Spleen (tissue), 7 donors: ENCODE results near the gene NABP1.

ENCODE experiments used
- POLR2A ChIP-seq, 3 donors: fragments of 450-650 bp; IDR thresholded peaks; one replicate each; pipeline ENCODE4 v1.5.1; 2017; ENCODE audit warnings: antibody characterized with exemption in 3 of 3, mild to moderate bottlenecking in 1 of 3
- TF ChIP-seq, protein P1 (sequence below), 11 experiments: fragments of 200-600 bp in 7 of 11; fragments of 450-650 bp in 4 of 11; sonication (generic) in 4 of 11; IDR thresholded peaks in 8 of 11; conservative IDR thresholded peaks in 3 of 11; 1 replicate in 7 of 11; 2 replicates in 4 of 11; pipeline versions ENCODE4 v1.4.0 to v1.8.0; 2016 to 2021; ENCODE audit warnings: antibody characterized with exemption in 11 of 11, inconsistent platforms in 4 of 11, mild to moderate bottlenecking in 1 of 11
- donor health status: DM: no; HTN: no; CAD: no; lungs with moderate emphysema.
- donor health status: DM: no; HTN: no; CAD: no.
- donor health status: DM: no; HTN: no; CAD: no.

DNA sequence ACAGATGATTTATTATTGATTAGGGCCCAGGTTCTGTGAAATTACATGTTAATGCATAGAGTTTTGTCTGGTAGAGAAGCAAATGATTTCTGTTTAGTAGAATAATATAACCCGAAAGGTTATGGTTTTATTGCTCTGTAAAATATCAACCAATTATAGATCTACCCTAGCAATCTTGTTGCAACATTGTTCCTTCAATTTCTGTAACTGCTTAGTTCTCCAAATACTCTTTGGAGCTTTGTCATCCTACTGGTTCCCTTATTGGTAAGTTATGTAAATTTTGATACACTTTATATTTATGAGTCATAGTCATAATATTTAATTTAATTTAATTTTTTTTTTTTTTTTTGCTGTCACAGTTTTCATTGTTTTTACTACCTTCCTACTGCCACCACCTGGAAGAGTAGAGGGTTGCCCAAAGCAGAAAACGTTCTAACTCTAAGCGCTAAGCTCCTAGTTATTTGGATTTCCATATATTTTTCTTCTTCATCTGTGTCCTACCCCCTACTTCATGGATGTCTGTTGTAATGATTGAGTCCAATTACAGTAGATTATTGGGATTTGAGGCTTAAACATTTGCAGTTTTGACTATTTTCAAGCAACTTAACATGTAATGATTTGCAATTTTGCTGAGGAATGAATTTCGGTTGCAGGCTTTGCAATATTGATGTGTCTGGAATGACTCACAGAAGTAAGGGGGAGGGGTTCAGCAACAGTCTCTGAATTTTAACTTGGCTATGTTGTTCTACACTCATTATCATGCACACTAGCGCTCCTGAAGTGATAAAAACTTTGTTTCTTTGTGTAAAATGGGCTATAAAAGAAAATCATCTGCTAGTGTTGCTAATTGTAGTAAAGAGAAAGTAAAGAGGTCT is 51.1 kb downstream of the NABP1 start:
- no peak for TF ChIP-seq POLR2A (IDR thresholded peaks at IDR 0.05)
- TF ChIP-seq, protein P1, sequence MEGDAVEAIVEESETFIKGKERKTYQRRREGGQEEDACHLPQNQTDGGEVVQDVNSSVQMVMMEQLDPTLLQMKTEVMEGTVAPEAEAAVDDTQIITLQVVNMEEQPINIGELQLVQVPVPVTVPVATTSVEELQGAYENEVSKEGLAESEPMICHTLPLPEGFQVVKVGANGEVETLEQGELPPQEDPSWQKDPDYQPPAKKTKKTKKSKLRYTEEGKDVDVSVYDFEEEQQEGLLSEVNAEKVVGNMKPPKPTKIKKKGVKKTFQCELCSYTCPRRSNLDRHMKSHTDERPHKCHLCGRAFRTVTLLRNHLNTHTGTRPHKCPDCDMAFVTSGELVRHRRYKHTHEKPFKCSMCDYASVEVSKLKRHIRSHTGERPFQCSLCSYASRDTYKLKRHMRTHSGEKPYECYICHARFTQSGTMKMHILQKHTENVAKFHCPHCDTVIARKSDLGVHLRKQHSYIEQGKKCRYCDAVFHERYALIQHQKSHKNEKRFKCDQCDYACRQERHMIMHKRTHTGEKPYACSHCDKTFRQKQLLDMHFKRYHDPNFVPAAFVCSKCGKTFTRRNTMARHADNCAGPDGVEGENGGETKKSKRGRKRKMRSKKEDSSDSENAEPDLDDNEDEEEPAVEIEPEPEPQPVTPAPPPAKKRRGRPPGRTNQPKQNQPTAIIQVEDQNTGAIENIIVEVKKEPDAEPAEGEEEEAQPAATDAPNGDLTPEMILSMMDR (IDR thresholded peaks at IDR 0.05 in 8 of 11, conservative IDR thresholded peaks at IDR 0.05 in 3 of 11), result no peak
